Activated naive CD4-positive, alpha-beta T cell treated with anti-CD3 and anti-CD28 coated beads, Interleukin-2, amount 10 ng/mL, durations not matched to agents 7 days and 5 days (primary cell): Measurements from ENCODE around the gene PRR23A.
"Not testable (repeated sequence)": the region's sequence is repeated elsewhere in the genome, so short reads cannot be mapped to it uniquely, and the experiment has no call there.

Experiments used
- CTCF ChIA-PET: fragments of 350-600 bp; sonication (Branson Sonifier 250); formaldehyde crosslinking; loops from one replicate; lab custom pipeline; 2021; ENCODE audit warnings: antibody characterized with exemption; lab: Charles Lee
- DNase-seq: peaks from one replicate; pipeline ENCODE4 v3.0.0-alpha.2; 2020
- H3K27ac Mint-ChIP-seq: one replicate; pipeline ENCODE4 v1.8.0; 2021; ENCODE audit warnings: mild to moderate bottlenecking, moderate library complexity, mixed read lengths
- H3K27me3 Mint-ChIP-seq: one replicate; pipeline ENCODE4 v1.8.0; 2021; ENCODE audit warnings: mild to moderate bottlenecking, mixed read lengths
- H3K36me3 Mint-ChIP-seq: one replicate; pipeline ENCODE4 v1.8.0; 2021; ENCODE audit warnings: mixed read lengths
- H3K4me1 Mint-ChIP-seq: one replicate; pipeline ENCODE4 v1.8.0; 2021; ENCODE audit warnings: mixed read lengths
- H3K4me3 Mint-ChIP-seq: one replicate; pipeline ENCODE4 v1.8.0; 2021; ENCODE audit warnings: mild to moderate bottlenecking, moderate library complexity, mixed read lengths
- H3K9me3 Mint-ChIP-seq: one replicate; pipeline ENCODE4 v1.8.0; 2021; ENCODE audit warnings: mixed read lengths

The PRR23A gene

GRCh38 chr3:139006051-139006716 is at the start of gene PRR23A:
Gene PRR23A (minus strand): TSS chr3:139006268. CDS start chr3:139006268, 0 bp downstream.
- Mint-ChIP-seq H3K4me3 (no peak within 1 kb of the TSS), H3K27me3 (no peaks in the 10 kb centered on the region)
- CTCF ChIA-PET: no interaction called here

DNA sequence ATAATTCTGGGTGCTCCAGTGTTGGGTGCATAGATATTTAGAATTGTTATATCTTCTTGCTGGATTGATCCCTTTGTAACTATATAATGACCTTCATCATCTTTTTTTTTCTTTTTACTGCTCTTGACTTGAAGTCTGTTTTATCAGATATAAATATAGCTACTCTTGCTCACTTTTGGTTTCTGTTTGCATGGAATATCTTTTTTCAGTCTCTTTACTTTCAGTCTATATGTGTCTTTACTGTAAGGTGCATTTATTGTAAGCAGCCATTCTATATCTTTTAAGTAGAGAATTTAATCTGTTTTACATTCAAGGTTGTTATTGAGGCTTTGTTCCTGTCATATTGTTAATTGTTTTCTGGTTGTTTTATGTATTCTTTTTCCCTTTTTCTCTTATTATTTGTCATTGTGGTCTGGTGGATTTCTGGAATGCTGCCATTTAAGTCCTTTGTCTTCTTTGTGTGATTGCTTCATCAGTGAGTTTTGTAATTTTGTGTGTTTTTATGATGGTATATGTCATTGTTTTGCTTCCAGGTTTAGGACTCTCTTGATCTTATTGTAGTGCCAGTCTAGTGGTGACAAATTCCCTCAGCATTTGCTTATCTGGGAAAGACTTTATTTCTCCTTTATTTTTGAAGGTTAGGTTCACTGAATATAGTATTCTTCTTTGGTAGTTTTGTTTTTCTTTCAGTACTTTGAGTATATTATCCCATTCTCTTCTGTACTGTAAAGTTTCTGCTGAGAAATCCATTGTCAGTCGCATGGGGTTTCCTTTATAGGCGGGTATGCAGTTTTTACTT is 46.9 kb upstream of the PRR23A start:
- DNase-seq: no peak
- peaks cover 7% of the 10 kb centered on the region for H3K9me3 Mint-ChIP-seq
- H3K4me3 Mint-ChIP-seq: no peak overlapping the region
- no peaks in the 10 kb centered on the region for H3K27me3 Mint-ChIP-seq
- H3K4me1 Mint-ChIP-seq: no peaks in the 10 kb centered on the region
- H3K36me3 Mint-ChIP-seq: no peaks in the 10 kb centered on the region
- no peak overlapping the region for H3K27ac Mint-ChIP-seq
- CTCF ChIA-PET: no interaction called here

More at GRCh38 chr3:139006051-139006716, at the start of gene PRR23A:
- DNase-seq: no peak
- H3K36me3 Mint-ChIP-seq: no peaks in the 10 kb centered on the region
- no peak within 1 kb of the TSS for H3K27ac Mint-ChIP-seq
- peaks cover 7% of the 10 kb centered on the region for H3K9me3 Mint-ChIP-seq
- no peaks in the 10 kb centered on the region for H3K4me1 Mint-ChIP-seq

GRCh38 chr3:139044366-139045210 is 38.5 kb upstream of the PRR23A start, which contains the start of gene PRR23C:
Gene PRR23C (minus strand): TSS chr3:139044892. CDS start chr3:139044620, 272 bp downstream.
- H3K4me1 Mint-ChIP-seq: no peaks in the 10 kb centered on the region
- CTCF ChIA-PET: no interaction called here
- H3K27ac Mint-ChIP-seq: no peak within 1 kb of the TSS
- H3K9me3 Mint-ChIP-seq: peaks cover 12% of the 10 kb centered on the region
- no peak for DNase-seq
- H3K4me3 Mint-ChIP-seq: no peak within 1 kb of the TSS
- no peaks in the 10 kb centered on the region for H3K27me3 Mint-ChIP-seq
- no peaks in the 10 kb centered on the region for H3K36me3 Mint-ChIP-seq

DNA sequence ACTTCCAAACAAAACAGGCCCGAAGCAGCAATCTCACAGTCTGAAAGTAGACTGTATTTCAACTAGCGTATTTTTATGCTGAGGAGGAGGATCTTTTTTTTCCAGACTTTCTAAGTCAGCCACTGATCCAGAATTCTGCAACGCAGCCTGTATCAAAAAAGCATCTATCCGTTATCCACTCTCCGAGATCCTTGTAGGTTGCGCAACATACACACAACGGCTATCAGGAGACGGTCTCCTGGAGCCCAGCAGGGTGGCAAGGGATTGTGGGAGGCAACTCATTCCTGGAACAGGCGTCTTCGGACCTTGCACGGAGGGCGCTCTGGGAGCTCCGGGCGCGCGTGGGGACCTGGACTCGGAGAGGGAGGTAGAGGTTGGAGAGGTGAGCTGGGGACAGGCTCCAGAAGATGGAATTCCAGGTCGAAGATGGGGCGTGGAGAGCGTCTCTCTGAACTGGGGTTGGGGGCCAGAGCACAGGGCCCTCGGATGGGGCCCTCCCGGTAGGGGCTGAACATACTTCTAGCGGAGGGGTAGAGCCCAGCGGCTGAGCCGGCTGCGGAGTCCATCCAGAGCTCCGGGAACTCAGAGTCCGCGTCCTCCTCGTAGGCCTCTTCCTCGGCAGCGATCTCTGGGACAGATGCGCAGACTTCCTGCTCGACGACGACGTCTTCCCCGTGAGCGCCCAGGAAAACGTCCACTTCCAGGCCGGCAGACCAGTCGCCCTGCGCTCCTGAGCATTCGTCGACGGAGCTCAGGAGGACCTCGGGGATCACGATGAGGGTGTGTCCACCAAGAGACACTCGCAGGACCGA is 37.7 kb upstream of the PRR23A start:
- CTCF ChIA-PET: no interaction called here
- Mint-ChIP-seq H3K27me3 (no peaks in the 10 kb centered on the region), H3K36me3 (no peaks in the 10 kb centered on the region), H3K27ac (no peak overlapping the region), H3K4me3 (no peak overlapping the region), H3K9me3 (peaks cover 12% of the 10 kb centered on the region), H3K4me1 (no peaks in the 10 kb centered on the region)
- DNase-seq: no peak

- H3K9me3 Mint-ChIP-seq: no peaks in the 10 kb centered on the region
- DNase-seq: no peak
- no peaks in the 10 kb centered on the region for H3K36me3 Mint-ChIP-seq
- H3K27me3 Mint-ChIP-seq: no peaks in the 10 kb centered on the region
- no peaks in the 10 kb centered on the region for H3K4me1 Mint-ChIP-seq
- CTCF ChIA-PET: no interaction called here
- H3K4me3 Mint-ChIP-seq: no peak overlapping the region
- H3K27ac Mint-ChIP-seq: no peak overlapping the region
Measured at GRCh38 chr3:139037478-139037877, 31.4 kb upstream of the PRR23A start.

DNA sequence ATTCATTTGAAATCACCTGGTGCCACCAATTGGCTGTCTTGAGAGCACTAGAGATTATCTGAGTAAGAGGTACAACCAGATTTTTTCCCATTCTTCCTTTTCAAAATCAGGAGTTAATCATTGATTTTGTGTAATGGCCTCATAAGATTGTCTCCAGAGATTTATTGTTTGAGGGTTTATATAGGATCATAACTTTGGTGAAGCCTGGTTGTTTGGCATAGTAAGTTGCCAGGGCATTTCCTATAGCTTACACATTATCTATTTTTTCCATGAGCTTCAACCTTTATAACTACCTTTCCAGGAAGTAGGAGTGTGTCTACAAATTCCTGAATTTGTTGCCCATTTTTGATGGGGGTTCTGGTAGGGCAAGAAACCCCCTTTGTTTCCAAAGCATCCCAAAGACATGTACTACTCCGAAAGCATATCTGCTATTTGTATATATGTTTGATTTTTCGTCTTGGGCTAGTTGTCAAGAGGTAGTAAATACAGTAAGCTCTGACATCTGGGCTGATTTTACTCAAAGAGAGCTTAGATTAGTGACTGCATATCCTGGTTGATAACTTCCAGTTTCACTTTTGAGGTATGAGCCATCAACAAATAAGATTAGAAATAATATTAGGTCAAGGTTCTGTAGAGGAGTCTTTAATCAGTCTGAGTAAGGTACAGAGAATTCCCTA is 26.4 kb upstream of the PRR23A start:
- CTCF ChIA-PET: no interaction called here
- H3K27ac Mint-ChIP-seq: no peak overlapping the region
- no peak for DNase-seq

GRCh38 chr3:139030576-139030975 is 24.5 kb upstream of the PRR23A start:
- H3K36me3 Mint-ChIP-seq, H3K27ac Mint-ChIP-seq, CTCF ChIA-PET, H3K4me1 Mint-ChIP-seq, H3K4me3 Mint-ChIP-seq, DNase-seq, H3K27me3 Mint-ChIP-seq, H3K9me3 Mint-ChIP-seq: not testable (repeated sequence)

More for the DNA sequence above, 26.4 kb upstream of the PRR23A start:
- no peaks in the 10 kb centered on the region for H3K27me3 Mint-ChIP-seq
- no peaks in the 10 kb centered on the region for H3K4me1 Mint-ChIP-seq
- H3K9me3 Mint-ChIP-seq: peaks cover 8% of the 10 kb centered on the region
- H3K4me3 Mint-ChIP-seq: no peak overlapping the region
- H3K36me3 Mint-ChIP-seq: no peaks in the 10 kb centered on the region

GRCh38 chr3:139024968-139025367 is 18.9 kb upstream of the PRR23A start:
- CTCF ChIA-PET: no interaction called here
- no peak for DNase-seq
- no peak overlapping the region for H3K27ac Mint-ChIP-seq
- peaks cover 5% of the 10 kb centered on the region for H3K9me3 Mint-ChIP-seq
- no peaks in the 10 kb centered on the region for H3K27me3 Mint-ChIP-seq
- H3K4me1 Mint-ChIP-seq: no peaks in the 10 kb centered on the region
- no peak overlapping the region for H3K4me3 Mint-ChIP-seq
- H3K36me3 Mint-ChIP-seq: no peaks in the 10 kb centered on the region

DNA sequence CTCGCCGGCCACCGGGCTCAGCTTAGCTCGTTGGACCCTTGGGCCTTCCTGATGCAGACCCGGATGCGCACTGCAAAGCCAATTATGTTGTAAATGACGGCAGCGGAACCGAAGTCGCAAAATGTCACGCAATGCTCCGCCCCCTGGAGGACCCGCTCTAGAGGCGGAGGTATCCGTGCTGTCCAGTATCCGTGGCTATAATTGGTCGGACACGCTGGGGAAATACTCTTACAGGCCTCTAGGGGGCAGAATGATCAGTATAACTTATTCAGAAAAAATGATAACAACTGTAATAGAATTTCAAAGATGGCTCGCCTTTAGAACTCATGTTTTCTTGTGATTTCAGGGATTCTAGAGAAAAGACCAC is 14.8 kb upstream of the PRR23A start, which contains the start of gene PRR23B:
TSS of gene PRR23B (minus strand) at position 59 of the 367 bp plus-strand sequence. CDS start 265 bp downstream, outside the sequence.
- no peak for DNase-seq
- no peaks in the 10 kb centered on the region for H3K36me3 Mint-ChIP-seq
- no peaks in the 10 kb centered on the region for H3K4me1 Mint-ChIP-seq
- CTCF ChIA-PET: no interaction called here
- H3K27ac Mint-ChIP-seq: no peak within 1 kb of the TSS
- H3K9me3 Mint-ChIP-seq: peaks cover 6% of the 10 kb centered on the region
- no peak within 1 kb of the TSS for H3K4me3 Mint-ChIP-seq
- no peaks in the 10 kb centered on the region for H3K27me3 Mint-ChIP-seq

- no peaks in the 10 kb centered on the region for H3K36me3 Mint-ChIP-seq
- CTCF ChIA-PET: interaction anchor here (0.7 kb wide), 1 partner anchor 230 kb away, joined by 3 read pairs; no protein-coding TSS in a partner anchor
- H3K27ac Mint-ChIP-seq: no peak overlapping the region
- H3K4me3 Mint-ChIP-seq: no peak overlapping the region
- no peaks in the 10 kb centered on the region for H3K4me1 Mint-ChIP-seq
- H3K27me3 Mint-ChIP-seq: no peaks in the 10 kb centered on the region
- H3K9me3 Mint-ChIP-seq: peaks cover 6% of the 10 kb centered on the region
- no peak for DNase-seq
Measured at GRCh38 chr3:139020036-139020867, 14.2 kb upstream of the PRR23A start.

- H3K4me1 Mint-ChIP-seq: no peaks in the 10 kb centered on the region
Measured at GRCh38 chr3:139016430-139017048, 10.5 kb upstream of the PRR23A start.

DNA sequence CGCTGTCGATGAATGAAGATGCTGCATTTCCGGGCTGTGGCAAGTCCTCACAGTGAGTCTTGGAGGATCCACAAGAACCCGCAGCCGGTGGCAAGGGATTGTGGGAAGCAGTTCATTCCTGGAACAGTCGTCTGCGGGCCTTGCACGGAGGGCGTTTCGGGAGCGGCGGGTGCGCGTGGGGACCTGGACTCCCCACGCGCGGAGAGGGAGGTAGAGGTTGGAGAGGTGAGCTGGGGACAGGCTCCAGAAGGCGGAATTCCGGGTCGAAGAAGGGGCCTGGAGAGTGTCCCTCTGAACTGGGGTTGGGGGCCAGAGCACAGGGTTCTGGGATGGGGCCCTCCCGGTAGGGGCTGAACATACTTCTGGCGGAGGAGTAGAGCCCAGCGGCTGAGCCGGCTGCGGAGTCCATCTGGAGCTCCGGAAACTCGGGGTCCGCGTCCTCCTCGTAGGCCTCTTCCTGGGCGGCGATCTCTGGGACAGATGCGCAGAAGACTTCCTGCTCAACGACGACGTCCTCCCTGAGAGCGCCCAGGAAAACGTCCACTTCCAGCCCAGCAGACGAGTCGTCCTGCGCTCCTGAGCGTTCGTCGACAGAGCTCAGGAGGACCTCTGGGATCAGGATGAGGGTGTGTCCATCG is 593 bp downstream of the PRR23A start:
- H3K9me3 Mint-ChIP-seq: peaks cover 7% of the 10 kb centered on the region
- H3K27me3 Mint-ChIP-seq: no peaks in the 10 kb centered on the region
- H3K4me1 Mint-ChIP-seq: no peaks in the 10 kb centered on the region
- H3K27ac Mint-ChIP-seq: no peak overlapping the region
- no peak overlapping the region for H3K4me3 Mint-ChIP-seq
- CTCF ChIA-PET: no interaction called here
- H3K36me3 Mint-ChIP-seq: no peaks in the 10 kb centered on the region
- no peak for DNase-seq

More at GRCh38 chr3:139016430-139017048, 10.5 kb upstream of the PRR23A start:
- CTCF ChIA-PET: interaction anchor here (1.1 kb wide), 1 partner anchor 69 kb away, joined by 3 read pairs; no protein-coding TSS in a partner anchor
- Mint-ChIP-seq H3K4me3 (no peak overlapping the region), H3K36me3 (no peaks in the 10 kb centered on the region), H3K27ac (no peak overlapping the region), H3K27me3 (no peaks in the 10 kb centered on the region), H3K9me3 (peaks cover 10% of the 10 kb centered on the region)
- no peak for DNase-seq
